HG03159 (cell line): Measurements from ENCODE around the gene GNPTG.

ENCODE experiments used
- ATAC-seq: cut with Tn5 transposase; IDR thresholded peaks from one replicate; pipeline ENCODE4 v1.9.1; 2021; ENCODE audit warnings: mild to moderate bottlenecking, moderate library complexity; ENCODE audit not compliant: unreplicated experiment

Gene GNPTG

DNA sequence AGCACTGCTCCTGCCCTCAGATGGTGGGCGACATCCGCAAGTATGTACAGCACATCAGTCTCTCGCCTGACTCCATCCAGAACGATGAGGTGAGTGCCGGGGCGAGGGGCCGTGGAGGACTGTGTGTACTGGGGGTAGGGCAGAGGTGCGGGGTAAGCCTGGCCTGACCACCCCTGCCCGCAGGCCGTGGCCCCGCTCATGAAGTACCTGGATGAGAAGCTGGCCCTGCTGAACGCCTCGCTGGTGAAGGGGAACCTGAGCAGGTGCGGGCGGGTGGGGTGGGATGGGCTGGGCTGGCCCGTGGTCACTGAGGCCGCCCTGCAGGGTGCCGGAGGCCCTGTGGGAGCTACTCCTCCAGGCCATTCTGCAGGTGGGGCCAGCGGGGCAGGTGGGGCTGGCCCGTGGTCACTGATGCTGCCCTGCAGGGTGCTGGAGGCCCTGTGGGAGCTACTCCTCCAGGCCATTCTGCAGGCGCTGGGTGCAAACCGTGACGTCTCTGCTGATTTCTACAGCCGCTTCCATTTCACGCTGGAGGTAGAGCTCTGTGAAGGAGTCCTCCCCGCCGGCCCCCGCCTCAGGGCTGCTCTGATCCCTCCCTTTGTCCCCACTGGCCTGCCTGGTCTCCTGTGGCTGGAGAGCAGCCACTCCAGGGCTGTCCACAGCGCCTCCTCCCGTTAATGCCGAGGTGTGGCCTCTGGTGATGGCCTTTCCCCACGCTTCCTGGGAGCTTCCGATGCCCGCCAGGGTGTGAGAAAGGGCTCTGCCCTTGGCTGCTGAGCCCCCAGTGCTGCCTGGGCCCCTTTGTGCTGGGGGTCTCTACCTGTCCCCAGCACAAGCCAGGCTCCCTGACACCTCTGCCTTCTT, 5.1 kb upstream of the GNPTG start:
- no peak for ATAC-seq

DNA sequence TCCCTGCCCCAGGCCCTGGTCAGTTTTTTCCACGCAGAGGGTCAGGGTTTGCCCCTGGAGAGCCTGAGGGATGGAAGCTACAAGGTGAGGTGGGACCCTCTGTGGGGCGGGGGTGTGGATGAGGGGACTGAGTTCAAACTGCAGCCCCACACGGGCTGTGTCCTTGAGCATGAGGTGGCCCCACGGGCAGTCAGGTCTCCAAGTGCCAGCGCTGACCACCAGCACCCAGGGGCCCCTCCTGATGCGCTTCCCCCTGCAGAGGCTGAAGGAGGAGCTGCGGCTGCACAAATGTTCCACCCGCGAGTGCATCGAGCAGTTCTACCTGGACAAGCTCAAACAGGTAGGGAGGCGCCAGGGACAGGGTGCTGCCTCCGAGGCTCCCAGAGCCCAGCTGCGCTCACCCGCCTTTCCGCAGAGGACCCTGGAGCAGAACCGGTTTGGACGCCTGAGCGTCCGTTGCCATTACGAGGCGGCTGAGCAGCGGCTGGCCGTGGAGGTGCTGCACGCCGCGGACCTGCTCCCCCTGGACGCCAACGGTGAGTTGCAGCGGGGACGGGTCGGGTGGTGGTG, 4.4 kb upstream of the GNPTG start:
- no peak for ATAC-seq

- ATAC-seq: no peak
Observed at GRCh38 chr16:1347962-1348361, 3.8 kb upstream of the GNPTG start.

- no peak for ATAC-seq
Observed at GRCh38 chr16:1348441-1348840, 3.3 kb upstream of the GNPTG start.

DNA sequence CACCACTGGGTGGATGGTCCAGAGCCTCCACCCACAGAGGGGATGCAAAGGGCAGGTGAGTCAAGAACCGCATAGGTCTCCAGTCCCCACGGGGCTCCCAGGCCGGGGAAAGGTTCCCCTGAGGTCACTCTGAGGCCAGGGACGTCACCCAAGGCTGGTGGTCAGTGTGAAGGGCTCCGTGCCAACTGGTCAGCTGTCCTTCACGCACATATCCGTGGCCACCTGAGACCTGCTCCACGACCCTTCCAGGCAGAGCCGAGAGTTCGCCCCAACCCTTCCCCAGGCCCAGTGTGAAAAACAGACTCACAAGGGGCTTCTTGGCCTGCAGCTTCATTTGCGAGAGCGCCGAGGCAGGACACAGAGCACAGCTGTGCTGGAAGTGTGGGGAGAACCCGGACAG, 2.8 kb upstream of the GNPTG start:
- no peak for ATAC-seq

DNA sequence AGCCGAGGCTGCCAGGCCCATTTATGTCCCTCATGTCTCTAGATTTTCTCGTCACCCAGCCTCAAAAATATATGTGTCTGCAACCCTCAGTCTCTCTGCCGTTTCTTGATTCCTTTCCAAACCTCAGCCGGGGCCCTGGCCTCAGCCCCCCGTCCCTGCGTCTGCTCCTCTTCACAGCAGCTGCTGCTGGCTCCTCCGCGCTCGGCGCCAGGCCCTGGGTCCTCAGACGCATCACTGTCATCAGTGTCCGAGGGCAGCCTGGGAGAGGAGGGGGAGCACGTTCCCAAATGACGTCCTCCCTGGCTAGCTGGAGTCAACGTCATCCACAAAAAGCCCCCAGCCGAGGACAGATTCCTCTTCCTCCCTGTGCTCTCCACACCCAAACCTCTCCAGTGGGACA, 2.4 kb upstream of the GNPTG start:
- ATAC-seq: no peak

GRCh38 chr16:1349951-1350350, 1.8 kb upstream of the GNPTG start:
- ATAC-seq: no peak

GRCh38 chr16:1350691-1351090, 1.0 kb upstream of the GNPTG start:
- no peak for ATAC-seq

DNA sequence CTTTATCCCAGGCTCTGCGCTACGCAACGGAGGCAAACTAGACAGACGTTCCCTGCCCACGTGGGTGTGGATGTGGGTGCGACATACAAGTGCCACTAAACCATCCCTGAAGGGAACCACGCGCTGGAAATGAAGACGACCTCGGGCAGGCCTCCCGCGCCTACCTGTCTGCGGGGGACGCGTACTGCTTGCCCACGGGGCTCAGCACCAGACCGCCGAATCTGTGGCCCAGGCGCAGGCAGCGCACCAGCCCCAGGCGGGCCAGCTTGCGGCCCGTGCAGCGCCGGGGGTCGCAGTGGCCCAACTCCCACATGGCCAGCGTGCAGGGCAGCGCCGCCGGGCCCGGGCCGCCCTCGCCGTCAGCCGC, 533 bp upstream of the GNPTG start:
- ATAC-seq: peak; percentile 13

- ATAC-seq: no peak
Observed at GRCh38 chr16:1354815-1355540, 3.2 kb downstream of the GNPTG start.

GRCh38 chr16:1355591-1355990, 3.9 kb downstream of the GNPTG start:
- no peak for ATAC-seq

GRCh38 chr16:1356061-1356900, 4.5 kb downstream of the GNPTG start:
- ATAC-seq: no peak

DNA sequence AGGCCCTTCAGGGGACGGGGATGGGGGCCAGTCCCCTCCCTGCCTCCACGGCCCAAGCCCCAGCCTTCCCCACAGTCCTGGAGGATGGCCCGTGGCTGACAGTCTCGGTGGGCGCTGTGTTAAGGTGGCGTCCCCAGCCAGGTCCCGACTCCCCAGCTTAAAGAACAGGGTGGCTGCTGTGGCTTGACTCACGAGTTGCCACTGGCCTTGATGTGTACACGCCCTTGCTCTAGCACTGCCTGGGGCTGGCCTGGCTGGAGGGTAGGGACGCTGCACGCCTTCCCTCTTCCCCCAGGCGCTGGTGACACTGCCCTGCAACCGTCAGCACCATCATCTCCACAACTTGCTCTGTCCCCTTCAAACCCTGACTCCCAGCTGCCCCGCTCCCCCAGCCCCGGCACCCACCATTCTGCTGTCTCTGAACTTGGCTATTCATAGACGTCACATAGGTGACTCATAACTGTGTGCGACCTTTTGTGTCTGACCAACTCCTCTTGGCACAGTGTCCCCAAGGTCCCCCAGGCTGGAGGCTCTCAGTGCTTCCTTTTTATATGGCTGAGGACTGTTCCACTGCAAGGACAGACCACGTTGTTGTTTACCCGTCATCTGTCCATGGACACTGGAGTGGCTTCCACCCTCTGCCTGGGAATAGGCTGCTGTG, 6.3 kb downstream of the GNPTG start:
- no peak for ATAC-seq

- no peak for ATAC-seq
Observed at GRCh38 chr16:1361685-1362360, 10.1 kb downstream of the GNPTG start.

GRCh38 chr16:1362807-1363206, 11.1 kb downstream of the GNPTG start:
- no peak for ATAC-seq

GRCh38 chr16:1363501-1364041, 11.8 kb downstream of the GNPTG start:
- no peak for ATAC-seq

- ATAC-seq: no peak
Observed at GRCh38 chr16:1364510-1364909, 12.8 kb downstream of the GNPTG start.

DNA sequence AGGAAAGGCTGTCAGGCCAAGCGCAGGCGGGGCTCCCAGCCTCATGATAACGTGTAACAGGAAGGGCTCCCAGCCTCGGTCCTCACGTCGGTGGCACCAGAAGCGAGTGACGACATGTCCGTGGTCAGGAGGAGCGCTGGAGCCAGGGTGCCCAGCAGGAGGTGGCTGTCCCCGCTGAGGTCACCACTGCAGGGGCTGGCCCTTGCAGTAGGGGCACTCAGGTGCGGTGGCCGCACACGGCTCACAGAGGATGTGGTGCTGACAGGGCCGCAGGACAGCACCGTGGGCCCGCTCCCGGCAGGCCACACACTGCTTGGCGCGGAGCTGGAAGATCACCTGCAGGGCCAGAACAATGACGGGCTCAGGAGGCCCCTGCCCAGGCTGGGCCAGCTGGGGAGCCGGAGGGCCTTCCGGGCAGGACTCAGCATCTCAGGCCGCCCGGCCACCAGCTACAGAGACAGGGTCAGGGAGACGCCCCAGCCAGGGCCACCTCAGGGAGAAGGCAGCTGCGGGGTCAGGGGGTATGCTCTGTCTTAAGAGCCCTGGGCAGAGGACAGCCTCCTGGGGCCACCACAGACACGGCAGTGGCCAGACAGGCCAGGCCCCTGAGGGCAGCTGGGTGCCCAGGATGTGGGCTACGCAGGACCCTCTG, 14.5 kb downstream of the GNPTG start:
- no peak for ATAC-seq

GRCh38 chr16:1366712-1367299, 15.1 kb downstream of the GNPTG start:
- ATAC-seq: no peak
